Measurements from ENCODE around the gene PNMA8B.
A peak's percentile ranks its signal among the peaks of the same experiment; 100 is the strongest.

PNMA8B gene

GRCh38 chr19:46493236-46494145 lies 2.2 kb downstream of the PNMA8B start:
- H3K27me3 ChIP-seq (ENCODE audit: low read depth, low read length): peaks cover 26% of the 10 kb centered on the region
- H3K36me3 ChIP-seq (ENCODE audit: control insufficient read depth in 1 of 2, insufficient read depth in 2 of 2, low read length in 2 of 2): no peaks in the 10 kb centered on the region
- H3K4me3 ChIP-seq (ENCODE audit: low read depth in 1 of 2, low read length in 2 of 2): peak overlapping the region in 1 of 2 donors; percentile 57
- H3K27ac ChIP-seq (ENCODE audit: low read length): no peak overlapping the region
- no peaks in the 10 kb centered on the region for H3K9me3 ChIP-seq (ENCODE audit: control insufficient read depth in 1 of 2, low read length in 2 of 2)
- peaks cover 0 to 20% of the 10 kb centered on the region in 2 donors for H3K4me1 ChIP-seq (ENCODE audit: control insufficient read depth in 1 of 2, insufficient read depth in 2 of 2, low read length in 2 of 2)

GRCh38 chr19:46492841-46493235 lies 2.8 kb downstream of the PNMA8B start:
- Histone ChIP-seq H3K4me1 (ENCODE audit: control insufficient read depth in 1 of 2, insufficient read depth in 2 of 2, low read length in 2 of 2) (peaks cover 0 to 23% of the 10 kb centered on the region in 2 donors), H3K4me3 (ENCODE audit: low read depth in 1 of 2, low read length in 2 of 2) (peak overlapping the region in 1 of 2 donors; percentile 57), H3K27me3 (ENCODE audit: low read depth, low read length) (peaks cover 29% of the 10 kb centered on the region), H3K36me3 (ENCODE audit: control insufficient read depth in 1 of 2, insufficient read depth in 2 of 2, low read length in 2 of 2) (no peaks in the 10 kb centered on the region), H3K9me3 (ENCODE audit: control insufficient read depth in 1 of 2, low read length in 2 of 2) (no peaks in the 10 kb centered on the region), H3K27ac (ENCODE audit: low read length) (no peak overlapping the region)

GRCh38 chr19:46491975-46492682 lies 3.5 kb downstream of the PNMA8B start:
- Histone ChIP-seq H3K4me3 (ENCODE audit: low read depth in 1 of 2, low read length in 2 of 2) (no peak overlapping the region), H3K36me3 (ENCODE audit: control insufficient read depth in 1 of 2, insufficient read depth in 2 of 2, low read length in 2 of 2) (no peaks in the 10 kb centered on the region), H3K27ac (ENCODE audit: low read length) (no peak overlapping the region), H3K4me1 (ENCODE audit: control insufficient read depth in 1 of 2, insufficient read depth in 2 of 2, low read length in 2 of 2) (peaks cover 0 to 30% of the 10 kb centered on the region in 2 donors), H3K9me3 (ENCODE audit: control insufficient read depth in 1 of 2, low read length in 2 of 2) (no peaks in the 10 kb centered on the region), H3K27me3 (ENCODE audit: low read depth, low read length) (peaks cover 34% of the 10 kb centered on the region)

- peaks cover 35% of the 10 kb centered on the region for H3K27me3 ChIP-seq (ENCODE audit: low read depth, low read length)
- no peak overlapping the region for H3K27ac ChIP-seq (ENCODE audit: low read length)
- peaks cover 0 to 31% of the 10 kb centered on the region in 2 donors for H3K4me1 ChIP-seq (ENCODE audit: control insufficient read depth in 1 of 2, insufficient read depth in 2 of 2, low read length in 2 of 2)
- no peak overlapping the region for H3K4me3 ChIP-seq (ENCODE audit: low read depth in 1 of 2, low read length in 2 of 2)
- H3K9me3 ChIP-seq (ENCODE audit: control insufficient read depth in 1 of 2, low read length in 2 of 2): no peaks in the 10 kb centered on the region
- H3K36me3 ChIP-seq (ENCODE audit: control insufficient read depth in 1 of 2, insufficient read depth in 2 of 2, low read length in 2 of 2): no peaks in the 10 kb centered on the region
Measured at GRCh38 chr19:46490774-46491173, 4.9 kb downstream of the PNMA8B start.

- Histone ChIP-seq H3K9me3 (ENCODE audit: control insufficient read depth in 1 of 2, low read length in 2 of 2) (no peaks in the 10 kb centered on the region), H3K4me3 (ENCODE audit: low read depth in 1 of 2, low read length in 2 of 2) (peak overlapping the region in 1 of 2 donors; percentile 30), H3K4me1 (ENCODE audit: control insufficient read depth in 1 of 2, insufficient read depth in 2 of 2, low read length in 2 of 2) (peaks cover 0 to 31% of the 10 kb centered on the region in 2 donors), H3K36me3 (ENCODE audit: control insufficient read depth in 1 of 2, insufficient read depth in 2 of 2, low read length in 2 of 2) (no peaks in the 10 kb centered on the region), H3K27me3 (ENCODE audit: low read depth, low read length) (peaks cover 32% of the 10 kb centered on the region), H3K27ac (ENCODE audit: low read length) (no peak overlapping the region)
Measured at GRCh38 chr19:46489445-46490272, 6.0 kb downstream of the PNMA8B start.

- no peak overlapping the region for H3K27ac ChIP-seq (ENCODE audit: low read length)
- H3K27me3 ChIP-seq (ENCODE audit: low read depth, low read length): peaks cover 28% of the 10 kb centered on the region
Measured at GRCh38 chr19:46488551-46488950, 7.1 kb downstream of the PNMA8B start.

GRCh38 chr19:46487802-46488445 lies 7.7 kb downstream of the PNMA8B start:
- Histone ChIP-seq H3K9me3 (ENCODE audit: control insufficient read depth in 1 of 2, low read length in 2 of 2) (no peaks in the 10 kb centered on the region), H3K27me3 (ENCODE audit: low read depth, low read length) (peaks cover 28% of the 10 kb centered on the region), H3K27ac (ENCODE audit: low read length) (no peak overlapping the region), H3K4me3 (ENCODE audit: low read depth in 1 of 2, low read length in 2 of 2) (peak overlapping the region; percentile 48 to 57), H3K4me1 (ENCODE audit: control insufficient read depth in 1 of 2, insufficient read depth in 2 of 2, low read length in 2 of 2) (peaks cover 0 to 28% of the 10 kb centered on the region in 2 donors), H3K36me3 (ENCODE audit: control insufficient read depth in 1 of 2, insufficient read depth in 2 of 2, low read length in 2 of 2) (no peaks in the 10 kb centered on the region)

More at GRCh38 chr19:46488551-46488950, 7.1 kb downstream of the PNMA8B start:
- Histone ChIP-seq H3K4me1 (ENCODE audit: control insufficient read depth in 1 of 2, insufficient read depth in 2 of 2, low read length in 2 of 2) (peaks cover 0 to 31% of the 10 kb centered on the region in 2 donors), H3K9me3 (ENCODE audit: control insufficient read depth in 1 of 2, low read length in 2 of 2) (no peaks in the 10 kb centered on the region), H3K36me3 (ENCODE audit: control insufficient read depth in 1 of 2, insufficient read depth in 2 of 2, low read length in 2 of 2) (no peaks in the 10 kb centered on the region), H3K4me3 (ENCODE audit: low read depth in 1 of 2, low read length in 2 of 2) (no peak overlapping the region)

- Histone ChIP-seq H3K27me3 (ENCODE audit: low read depth, low read length) (peaks cover 28% of the 10 kb centered on the region), H3K9me3 (ENCODE audit: control insufficient read depth in 1 of 2, low read length in 2 of 2) (no peaks in the 10 kb centered on the region), H3K27ac (ENCODE audit: low read length) (no peak overlapping the region), H3K4me3 (ENCODE audit: low read depth in 1 of 2, low read length in 2 of 2) (peak overlapping the region; percentile 48 to 57), H3K36me3 (ENCODE audit: control insufficient read depth in 1 of 2, insufficient read depth in 2 of 2, low read length in 2 of 2) (no peaks in the 10 kb centered on the region), H3K4me1 (ENCODE audit: control insufficient read depth in 1 of 2, insufficient read depth in 2 of 2, low read length in 2 of 2) (peaks cover 0 to 24% of the 10 kb centered on the region in 2 donors)
Measured at GRCh38 chr19:46487178-46487801, 8.4 kb downstream of the PNMA8B start.

- Histone ChIP-seq H3K36me3 (ENCODE audit: control insufficient read depth in 1 of 2, insufficient read depth in 2 of 2, low read length in 2 of 2) (no peaks in the 10 kb centered on the region), H3K27ac (ENCODE audit: low read length) (no peak overlapping the region), H3K4me1 (ENCODE audit: control insufficient read depth in 1 of 2, insufficient read depth in 2 of 2, low read length in 2 of 2) (peaks cover 0 to 24% of the 10 kb centered on the region in 2 donors), H3K9me3 (ENCODE audit: control insufficient read depth in 1 of 2, low read length in 2 of 2) (no peaks in the 10 kb centered on the region), H3K27me3 (ENCODE audit: low read depth, low read length) (peaks cover 23% of the 10 kb centered on the region), H3K4me3 (ENCODE audit: low read depth in 1 of 2, low read length in 2 of 2) (no peak overlapping the region)
Measured at GRCh38 chr19:46486358-46486757, 9.3 kb downstream of the PNMA8B start.

GRCh38 chr19:46484656-46485055 lies 11.0 kb downstream of the PNMA8B start:
- Histone ChIP-seq H3K9me3 (ENCODE audit: control insufficient read depth in 1 of 2, low read length in 2 of 2) (no peaks in the 10 kb centered on the region), H3K36me3 (ENCODE audit: control insufficient read depth in 1 of 2, insufficient read depth in 2 of 2, low read length in 2 of 2) (no peaks in the 10 kb centered on the region), H3K4me1 (ENCODE audit: control insufficient read depth in 1 of 2, insufficient read depth in 2 of 2, low read length in 2 of 2) (peaks cover 0 to 18% of the 10 kb centered on the region in 2 donors), H3K4me3 (ENCODE audit: low read depth in 1 of 2, low read length in 2 of 2) (no peak overlapping the region), H3K27me3 (ENCODE audit: low read depth, low read length) (peaks cover 20% of the 10 kb centered on the region), H3K27ac (ENCODE audit: low read length) (no peak overlapping the region)
